Lung (tissue), 12 donors: ENCODE measurements around the gene LONRF3. TPM values are rescaled to one million over a fixed set of nuclear protein-coding genes. Genes with fewer than 3 reads are reported as not detected.

Source experiments
- ATAC-seq: fragments of 200-7000 bp; cut with Tn5 transposase; one replicate; pipeline ENCODE4 v1.9.1; 2020; ENCODE audit warnings: moderate number of reproducible peaks; ENCODE audit not compliant: insufficient read depth, low FRiP score
- DNase-seq, 3 donors: peaks; one replicate each; pipeline ENCODE4 v3.0.0-alpha.2; 2013 to 2017
- H3K27ac ChIP-seq, 2 donors: one replicate each; pipeline ENCODE4 v1.5.1; 2013; ENCODE audit warnings: mild to moderate bottlenecking in 2 of 2, moderate library complexity in 2 of 2, control low read depth in 1 of 2, inconsistent platforms in 1 of 2, low read depth in 1 of 2, low read length in 1 of 2
- H3K27me3 ChIP-seq, 3 donors: one replicate each; pipeline ENCODE4 v1.5.1; 2013; ENCODE audit warnings: low read length in 2 of 3; ENCODE audit not compliant: control insufficient read depth in 3 of 3, insufficient read depth in 3 of 3
- H3K36me3 ChIP-seq, 4 donors: one replicate each; pipeline ENCODE4 v1.5.1; 2013; ENCODE audit warnings: low read length in 4 of 4, mild to moderate bottlenecking in 1 of 4, moderate library complexity in 1 of 4; ENCODE audit not compliant: control insufficient read depth in 4 of 4, insufficient read depth in 4 of 4
- H3K4me1 ChIP-seq, 5 donors: one replicate each; pipeline ENCODE4 v1.5.1; 2013; ENCODE audit warnings: low read length in 5 of 5, mild to moderate bottlenecking in 2 of 5, moderate library complexity in 1 of 5; ENCODE audit not compliant: control insufficient read depth in 5 of 5, insufficient read depth in 5 of 5
- H3K4me3 ChIP-seq: one replicate; pipeline ENCODE4 v1.5.1; 2013; ENCODE audit warnings: mild to moderate bottlenecking, control low read depth, moderate library complexity
- H3K9ac ChIP-seq, 2 donors: one replicate each; pipeline ENCODE4 v1.5.1; 2013; ENCODE audit warnings: low read length in 2 of 2, control low read depth in 1 of 2; ENCODE audit not compliant: insufficient read depth in 1 of 2
- H3K9me3 ChIP-seq, 4 donors: one replicate each; pipeline ENCODE4 v1.5.1; 2013; ENCODE audit warnings: low read length in 3 of 4, mild to moderate bottlenecking in 1 of 4, moderate library complexity in 1 of 4; ENCODE audit not compliant: control insufficient read depth in 4 of 4, insufficient read depth in 3 of 4
- WGBS, 2 donors: extraction: QIAGEN DNeasy Blood & Tissue Kit; methylation state at CpG; one replicate each; pipeline ENCODE4 v1.1.7; 2013; 5-methylcytosine and 5-hydroxymethylcytosine counted together
- polyA plus RNA-seq, 2 donors: library from polyadenylated mRNA; stranded (reverse); fragments of 200-250 nt; gene quantifications; one replicate each; pipeline ENCODE4 v1.2.1, GENCODE V29; 2013
- total RNA-seq, 2 donors: library from RNA; depleted of rRNA in 1 of 2; stranded (reverse); fragments of >200 nt in 1 of 2; gene quantifications; one replicate each; pipeline ENCODE4 v1.2.1, GENCODE V29; 2014 to 2021
- TF ChIP-seq, protein P1 (sequence below): IDR thresholded peaks from 2 replicates; pipeline ENCODE4 v1.5.1; 2012; ENCODE audit warnings: mild to moderate bottlenecking; ENCODE audit errors: control extremely low read depth, extremely low read depth
- donor health status: control.
- donor health status: control.
- donor health status: Bipolar disorder and iron deficiency.
- donor health status: healthy.
- donor health status: DM: yes; HTN: yes; CAD: no.

The LONRF3 gene
- total and polyA plus RNA-seq, 4 donors, result 3.8 to 22.5 (median 7.9) TPM

DNA sequence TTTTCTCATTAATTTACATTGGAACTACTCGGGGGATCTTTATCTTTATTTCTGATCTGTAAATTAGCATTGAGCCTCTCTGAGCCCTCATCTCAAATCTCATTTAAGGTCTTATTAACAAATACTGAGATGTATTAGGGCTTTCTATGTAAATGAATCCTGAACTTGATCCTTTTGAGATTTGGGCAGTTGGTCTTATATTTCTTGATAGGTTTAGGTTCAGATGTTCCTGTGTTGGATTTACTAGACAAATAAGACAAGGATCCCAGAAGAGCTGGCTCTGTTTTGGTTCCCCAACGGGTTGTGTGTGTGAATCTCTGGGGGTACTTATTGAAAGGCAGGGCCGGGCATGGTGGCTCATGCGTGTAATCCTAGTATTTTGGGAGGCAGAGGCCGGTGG lies 36.1 kb downstream of the LONRF3 start:
- Histone ChIP-seq H3K36me3 (peaks cover 0 to 6% (median 0%) of the 10 kb centered on the region in 4 donors), H3K4me1 (no peaks in the 10 kb centered on the region), H3K9me3 (peaks cover 0 to 4% (median 0%) of the 10 kb centered on the region in 4 donors), H3K4me3 (no peak overlapping the region), H3K9ac (no peak overlapping the region), H3K27ac (no peak overlapping the region), H3K27me3 (no peaks in the 10 kb centered on the region)
- DNase-seq, result no peak
- WGBS, 2 donors, result 85 to 100% methylated on average over 5 of the region's 5 CpGs
- TF ChIP-seq, protein P1, sequence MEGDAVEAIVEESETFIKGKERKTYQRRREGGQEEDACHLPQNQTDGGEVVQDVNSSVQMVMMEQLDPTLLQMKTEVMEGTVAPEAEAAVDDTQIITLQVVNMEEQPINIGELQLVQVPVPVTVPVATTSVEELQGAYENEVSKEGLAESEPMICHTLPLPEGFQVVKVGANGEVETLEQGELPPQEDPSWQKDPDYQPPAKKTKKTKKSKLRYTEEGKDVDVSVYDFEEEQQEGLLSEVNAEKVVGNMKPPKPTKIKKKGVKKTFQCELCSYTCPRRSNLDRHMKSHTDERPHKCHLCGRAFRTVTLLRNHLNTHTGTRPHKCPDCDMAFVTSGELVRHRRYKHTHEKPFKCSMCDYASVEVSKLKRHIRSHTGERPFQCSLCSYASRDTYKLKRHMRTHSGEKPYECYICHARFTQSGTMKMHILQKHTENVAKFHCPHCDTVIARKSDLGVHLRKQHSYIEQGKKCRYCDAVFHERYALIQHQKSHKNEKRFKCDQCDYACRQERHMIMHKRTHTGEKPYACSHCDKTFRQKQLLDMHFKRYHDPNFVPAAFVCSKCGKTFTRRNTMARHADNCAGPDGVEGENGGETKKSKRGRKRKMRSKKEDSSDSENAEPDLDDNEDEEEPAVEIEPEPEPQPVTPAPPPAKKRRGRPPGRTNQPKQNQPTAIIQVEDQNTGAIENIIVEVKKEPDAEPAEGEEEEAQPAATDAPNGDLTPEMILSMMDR, result no peak
- ATAC-seq, result no peak

DNA sequence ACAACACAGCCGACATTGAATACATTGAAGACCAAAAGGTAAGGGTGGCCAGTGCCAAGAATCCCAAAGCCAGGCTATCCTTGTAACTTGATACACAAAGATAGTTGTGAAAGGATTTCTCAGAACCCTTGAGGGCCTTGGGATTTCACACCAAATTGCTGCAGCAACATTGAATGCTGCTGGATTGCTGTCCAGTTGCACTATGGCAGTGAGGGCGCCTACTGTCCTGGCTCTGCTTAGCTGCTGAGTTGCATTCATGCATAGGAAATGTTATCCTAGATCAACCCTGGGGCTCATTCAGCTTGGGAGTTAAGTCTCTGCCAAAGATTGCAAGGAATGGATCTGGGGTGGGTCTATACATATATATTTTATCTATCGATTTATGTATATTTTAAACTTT lies 38.7 kb downstream of the LONRF3 start:
- Histone ChIP-seq H3K27ac (no peak overlapping the region), H3K9me3 (peaks cover 0 to 10% (median 3%) of the 10 kb centered on the region in 4 donors), H3K27me3 (no peaks in the 10 kb centered on the region), H3K36me3 (peaks cover 0 to 9% (median 0%) of the 10 kb centered on the region in 4 donors), H3K4me1 (no peaks in the 10 kb centered on the region), H3K9ac (no peak overlapping the region), H3K4me3 (no peak overlapping the region)
- TF ChIP-seq, protein P1, result no peak
- DNase-seq, result no peak
- ATAC-seq, result no peak
- 88 to 96% methylated on average over 3 of the region's 3 CpGs for WGBS, 2 donors

DNA sequence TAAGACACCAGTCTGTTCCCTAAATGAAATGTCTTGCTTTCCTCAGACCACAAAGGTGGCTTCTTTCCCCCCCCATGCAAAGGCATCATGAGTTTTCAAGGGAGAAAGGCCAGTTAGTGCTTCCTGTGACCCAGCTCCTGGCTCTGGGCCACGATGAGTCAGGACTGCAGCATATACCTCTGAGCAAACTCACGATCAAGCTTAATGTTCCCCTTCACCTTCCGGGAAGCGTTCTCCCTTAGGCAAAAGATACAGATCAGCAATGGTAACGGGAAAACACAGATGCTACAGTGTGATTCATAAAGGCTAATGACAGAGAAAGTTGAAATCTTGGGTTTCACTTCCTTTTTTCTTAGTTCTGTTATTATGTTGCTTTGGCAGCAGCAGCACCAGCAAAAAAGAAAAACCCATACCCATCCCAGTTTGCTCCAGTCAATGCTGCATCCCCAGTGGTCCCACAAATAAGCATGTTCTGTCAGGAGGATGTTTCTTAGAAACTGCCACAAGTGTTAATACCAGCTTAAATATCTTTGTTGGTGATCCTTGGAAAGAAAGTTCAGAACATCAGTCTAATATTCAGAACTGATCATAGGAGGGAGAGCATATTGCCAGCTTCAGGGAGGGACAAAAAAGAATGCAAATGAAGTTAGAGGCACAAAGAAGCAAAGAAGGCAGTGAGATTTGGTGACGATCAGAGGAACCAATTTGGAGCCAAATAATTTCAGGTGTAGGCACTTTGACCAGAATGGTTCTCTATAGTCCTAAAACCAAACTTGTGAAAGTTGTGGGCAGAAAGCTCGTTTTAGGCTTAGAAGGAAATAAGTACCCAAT lies 41.2 kb downstream of the LONRF3 start:
- peaks cover 0 to 8% (median 0%) of the 10 kb centered on the region in 4 donors for H3K36me3 ChIP-seq
- ATAC-seq, result peak; percentile 59

More for the DNA sequence above, 41.2 kb downstream of the LONRF3 start:
- H3K27ac ChIP-seq, result no peak overlapping the region
- H3K9me3 ChIP-seq, result peaks cover 0 to 10% (median 3%) of the 10 kb centered on the region in 4 donors
- no peak for DNase-seq
- WGBS, 2 donors, result 30 to 56% methylated on average over 7 of the region's 7 CpGs
- H3K4me3 ChIP-seq, result no peak overlapping the region
- H3K9ac ChIP-seq, result no peak overlapping the region
- H3K27me3 ChIP-seq, result no peaks in the 10 kb centered on the region
- TF ChIP-seq, protein P1, result no peak
- H3K4me1 ChIP-seq, result no peaks in the 10 kb centered on the region
